Psoas muscle (tissue), 8 donors: ENCODE data around the gene KRTAP5-8. TPM values are rescaled to one million over a fixed set of nuclear protein-coding genes. Genes with fewer than 3 reads are reported as not detected.
"Not testable (repeated sequence)": the region's sequence is repeated elsewhere in the genome, so short reads cannot be mapped to it uniquely, and the experiment has no call there.

ENCODE experiments used
- ATAC-seq, 4 donors: fragments of 200-7000 bp; cut with Tn5 transposase; one replicate each; pipeline ENCODE4 v1.9.1; 2020; ENCODE audit warnings: moderate library complexity in 3 of 4, mild to moderate bottlenecking in 2 of 4
- DNase-seq, 2 donors: peaks; one replicate each; pipeline ENCODE4 v3.0.0-alpha.2; 2020
- H3K27ac ChIP-seq: fragments of 200-600 bp; one replicate; pipeline ENCODE4 v1.8.0; 2022
- H3K27me3 ChIP-seq, 3 donors: fragments of 200-600 bp in 1 of 3; one replicate each; pipeline versions ENCODE4 v1.6.1 to v1.8.0; 2013 to 2022; ENCODE audit warnings: low read length in 2 of 3, mild to moderate bottlenecking in 2 of 3, moderate library complexity in 1 of 3; ENCODE audit not compliant: insufficient read depth in 3 of 3
- H3K36me3 ChIP-seq, 2 donors: fragments of 200-600 bp in 1 of 2; one replicate each; pipeline versions ENCODE4 v1.6.1 to v1.8.0; 2013 to 2022; ENCODE audit warnings: low read depth in 1 of 2, mild to moderate bottlenecking in 1 of 2, moderate library complexity in 1 of 2; ENCODE audit not compliant: insufficient read depth in 1 of 2
- H3K4me1 ChIP-seq: fragments of 200-600 bp; one replicate; pipeline ENCODE4 v1.8.0; 2022
- H3K4me3 ChIP-seq: fragments of 200-600 bp; one replicate; pipeline ENCODE4 v1.8.0; 2022; ENCODE audit warnings: mild to moderate bottlenecking
- H3K9me3 ChIP-seq: fragments of 200-600 bp; one replicate; pipeline ENCODE4 v1.8.0; 2022
- WGBS, 3 donors: extraction: QIAGEN DNeasy Blood & Tissue Kit; methylation state at CpG; one replicate each; pipeline versions ENCODE4 v1.1.6 to v1.1.7; 2013; 5-methylcytosine and 5-hydroxymethylcytosine counted together
- intact Hi-C, 2 donors: fragments of 100-400 bp; cut with DNase I; formaldehyde crosslinking; loops; one replicate each; pipeline versions ENCODE4 v1.11.0 to v1.14.2; 2022
- polyA plus RNA-seq, 3 donors: library from polyadenylated mRNA; stranded (reverse); fragments of 200-250 nt; gene quantifications; one replicate each; pipeline ENCODE4 v1.2.3, GENCODE V29; 2013
- total RNA-seq, 4 donors: library from RNA; stranded (reverse); fragmentation: NEBNext Ultra II Directional in 2 of 4; extraction: Animal tissue kit (Norgen Biotek cat#: 25700) in 2 of 4; gene quantifications; one replicate each; pipeline versions ENCODE4 v1.2.1 to v1.2.4, GENCODE V29; 2021 to 2023
- TF ChIP-seq, protein P1 (sequence below): fragments of 200-600 bp; IDR thresholded peaks from one replicate; pipeline ENCODE4 v1.8.0; 2022; ENCODE audit warnings: antibody characterized with exemption
- donor health status: healthy with polysubstance abuse.
- donor health status: DM: no; HTN: no; CAD: no; lungs with moderate emphysema.
- donor health status: Bipolar disorder and iron deficiency.
- donor health status: healthy.
- donor health status: DM: yes; HTN: yes; CAD: no.
- donor health status: DM: no; HTN: no; CAD: no.
- donor health status: DM: no; HTN: no; CAD: no.
- donor health status: DM: yes; HTN: yes; CAD: no.

Gene KRTAP5-8
- total and polyA plus RNA-seq, 7 donors: not detected

DNA sequence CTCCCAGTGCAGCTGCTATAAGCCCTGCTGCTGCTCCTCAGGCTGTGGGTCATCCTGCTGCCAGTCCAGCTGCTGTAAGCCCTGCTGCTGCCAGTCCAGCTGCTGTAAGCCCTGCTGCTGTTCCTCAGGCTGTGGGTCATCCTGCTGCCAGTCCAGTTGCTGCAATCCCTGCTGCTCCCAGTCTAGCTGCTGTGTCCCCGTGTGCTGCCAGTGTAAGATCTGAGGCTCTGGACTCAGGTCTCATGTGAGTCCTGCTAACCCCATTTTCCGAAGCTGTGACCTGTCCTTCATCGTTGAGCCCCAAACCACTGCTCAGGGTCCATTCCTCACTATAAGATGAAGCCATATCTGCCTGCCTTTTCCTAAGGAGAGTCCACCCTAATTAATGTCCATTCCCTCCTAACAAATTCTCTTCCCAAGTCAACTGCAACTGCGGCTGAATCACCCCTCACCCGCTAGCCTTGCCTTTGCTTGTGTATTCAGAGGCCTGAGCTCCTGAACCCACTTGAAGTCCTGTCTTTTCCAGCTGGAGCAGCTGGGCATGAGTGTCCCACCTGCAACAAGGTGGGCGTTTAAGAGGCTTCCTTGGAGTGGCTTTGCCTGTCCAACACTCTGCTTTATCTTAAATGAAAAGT, 10.1 kb upstream of the KRTAP5-8 start:
- ATAC-seq (no peak), DNase-seq (no peak)
- TF ChIP-seq, protein P1, sequence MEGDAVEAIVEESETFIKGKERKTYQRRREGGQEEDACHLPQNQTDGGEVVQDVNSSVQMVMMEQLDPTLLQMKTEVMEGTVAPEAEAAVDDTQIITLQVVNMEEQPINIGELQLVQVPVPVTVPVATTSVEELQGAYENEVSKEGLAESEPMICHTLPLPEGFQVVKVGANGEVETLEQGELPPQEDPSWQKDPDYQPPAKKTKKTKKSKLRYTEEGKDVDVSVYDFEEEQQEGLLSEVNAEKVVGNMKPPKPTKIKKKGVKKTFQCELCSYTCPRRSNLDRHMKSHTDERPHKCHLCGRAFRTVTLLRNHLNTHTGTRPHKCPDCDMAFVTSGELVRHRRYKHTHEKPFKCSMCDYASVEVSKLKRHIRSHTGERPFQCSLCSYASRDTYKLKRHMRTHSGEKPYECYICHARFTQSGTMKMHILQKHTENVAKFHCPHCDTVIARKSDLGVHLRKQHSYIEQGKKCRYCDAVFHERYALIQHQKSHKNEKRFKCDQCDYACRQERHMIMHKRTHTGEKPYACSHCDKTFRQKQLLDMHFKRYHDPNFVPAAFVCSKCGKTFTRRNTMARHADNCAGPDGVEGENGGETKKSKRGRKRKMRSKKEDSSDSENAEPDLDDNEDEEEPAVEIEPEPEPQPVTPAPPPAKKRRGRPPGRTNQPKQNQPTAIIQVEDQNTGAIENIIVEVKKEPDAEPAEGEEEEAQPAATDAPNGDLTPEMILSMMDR: no peak

DNA sequence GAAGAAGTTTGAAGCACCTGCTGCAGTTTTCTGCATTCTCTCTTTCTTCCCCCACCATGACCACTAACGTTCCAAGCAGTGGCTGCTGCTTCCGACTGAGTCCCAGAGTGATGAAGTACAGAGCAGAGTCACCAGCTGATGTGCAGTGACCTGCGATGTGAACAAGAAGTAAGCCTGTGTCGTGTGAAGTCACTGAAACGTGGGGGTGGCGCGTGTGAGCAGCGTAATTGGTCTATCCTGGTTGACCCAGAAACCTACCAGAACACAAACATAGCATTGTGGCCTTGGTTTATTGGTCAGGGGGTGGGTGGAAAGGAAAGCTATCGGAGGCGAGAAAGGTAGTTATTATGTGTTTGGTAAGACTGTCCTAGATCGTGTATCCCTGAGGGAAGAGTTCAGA, 7.2 kb upstream of the KRTAP5-8 start:
- intact Hi-C loops: no loop called here
- TF ChIP-seq, protein P1: no peak
- H3K27ac ChIP-seq: no peak overlapping the region
- no peak for DNase-seq
- H3K27me3 ChIP-seq: no peaks in the 10 kb centered on the region
- no peaks in the 10 kb centered on the region for H3K4me1 ChIP-seq
- no peaks in the 10 kb centered on the region for H3K9me3 ChIP-seq
- no peak overlapping the region for H3K4me3 ChIP-seq
- ATAC-seq: no peak
- H3K36me3 ChIP-seq: no peaks in the 10 kb centered on the region
- WGBS, 3 donors: 91 to 93% (median 92%) methylated on average over 11 of the region's 11 CpGs

More for the DNA sequence above, 10.1 kb upstream of the KRTAP5-8 start:
- Histone ChIP-seq H3K4me3 (no peak overlapping the region), H3K4me1 (no peaks in the 10 kb centered on the region), H3K36me3 (no peaks in the 10 kb centered on the region), H3K27ac (no peak overlapping the region), H3K9me3 (no peaks in the 10 kb centered on the region), H3K27me3 (no peaks in the 10 kb centered on the region)
- 73 to 79% (median 75%) methylated on average over 6 of the region's 6 CpGs for WGBS, 3 donors
- intact Hi-C loops: no loop called here

DNA sequence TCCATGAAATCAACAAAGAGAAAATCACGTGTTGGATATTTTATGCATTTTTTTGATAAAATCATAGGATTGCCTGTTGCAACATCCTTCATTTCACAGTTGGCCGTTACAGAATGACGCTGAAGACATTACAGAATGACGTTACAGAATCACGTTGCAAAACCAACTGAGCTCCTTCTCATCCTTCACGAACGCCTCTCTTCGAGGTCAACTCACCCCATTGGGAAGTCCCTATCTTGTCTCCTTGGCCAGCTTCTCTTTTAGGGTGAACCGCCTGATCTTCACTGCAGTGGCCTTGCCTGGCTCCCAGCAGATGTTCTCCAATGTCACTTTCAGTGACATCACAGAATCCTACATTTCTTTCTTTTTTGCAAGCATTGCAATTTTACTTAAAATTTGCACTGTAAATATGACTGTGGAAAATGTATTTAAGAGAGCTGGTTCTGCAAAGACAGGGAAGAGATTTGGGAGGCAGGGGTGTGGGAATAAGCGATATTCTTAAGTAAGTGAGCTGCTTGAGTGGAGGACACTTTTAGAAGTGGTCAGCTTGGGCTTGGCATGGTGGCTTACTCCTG, 5.7 kb upstream of the KRTAP5-8 start:
- no peaks in the 10 kb centered on the region for H3K36me3 ChIP-seq
- TF ChIP-seq, protein P1: no peak
- no peaks in the 10 kb centered on the region for H3K4me1 ChIP-seq
- ATAC-seq (no peak), DNase-seq (no peak)
- intact Hi-C loops: no loop called here
- no peak overlapping the region for H3K4me3 ChIP-seq
- H3K27ac ChIP-seq: no peak overlapping the region
- H3K27me3 ChIP-seq: no peaks in the 10 kb centered on the region
- no peaks in the 10 kb centered on the region for H3K9me3 ChIP-seq
- WGBS, 3 donors: 41 to 53% (median 49%) methylated on average over 10 of the region's 10 CpGs

DNA sequence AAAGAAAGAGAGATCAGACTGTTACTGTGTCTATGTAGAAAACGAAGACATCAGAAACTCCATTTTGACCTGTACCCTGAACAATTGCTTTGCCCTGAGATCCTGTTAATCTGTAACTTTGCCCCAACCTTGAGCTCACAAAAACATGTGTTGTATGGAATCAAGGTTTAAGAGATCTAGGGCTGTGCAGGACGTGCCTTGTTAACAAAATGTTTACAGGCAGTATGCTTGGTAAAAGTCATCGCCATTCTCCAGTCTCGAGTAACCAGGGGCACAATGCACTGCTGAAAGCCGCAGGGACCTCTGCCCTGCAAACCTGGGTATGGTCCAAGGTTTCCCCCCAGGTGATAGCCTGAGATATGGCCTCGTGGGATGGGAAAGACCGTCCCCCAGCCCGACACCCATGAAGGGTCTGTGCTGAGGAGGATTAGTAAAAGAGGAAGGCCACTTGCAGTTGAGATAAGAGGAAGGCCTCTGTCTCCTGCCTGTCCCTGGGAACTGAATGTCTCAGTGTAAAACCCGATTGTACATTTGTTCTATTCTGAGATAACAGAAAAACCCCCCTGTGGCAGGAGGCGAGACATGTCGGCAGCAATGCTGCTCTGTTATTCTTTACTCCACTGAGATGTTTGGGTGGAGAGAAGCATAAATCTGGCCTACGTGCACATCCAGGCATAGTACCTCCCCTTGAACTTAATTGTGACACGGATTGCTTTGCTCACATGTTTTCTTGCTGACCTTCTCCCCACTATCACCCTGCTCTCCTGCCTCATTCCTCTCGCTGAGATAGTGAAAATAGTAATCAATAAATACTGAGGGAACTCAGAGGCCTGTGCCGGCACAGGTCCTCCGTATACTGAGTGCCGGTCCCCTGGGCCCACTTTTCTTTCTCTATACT, 2.9 kb upstream of the KRTAP5-8 start:
- intact Hi-C loops, H3K27ac ChIP-seq, H3K9me3 ChIP-seq, H3K36me3 ChIP-seq, H3K27me3 ChIP-seq, DNase-seq, H3K4me3 ChIP-seq, H3K4me1 ChIP-seq, ATAC-seq: not testable (repeated sequence)
- 82 to 87% (median 86%) methylated on average over 17 of the region's 17 CpGs for WGBS, 3 donors

DNA sequence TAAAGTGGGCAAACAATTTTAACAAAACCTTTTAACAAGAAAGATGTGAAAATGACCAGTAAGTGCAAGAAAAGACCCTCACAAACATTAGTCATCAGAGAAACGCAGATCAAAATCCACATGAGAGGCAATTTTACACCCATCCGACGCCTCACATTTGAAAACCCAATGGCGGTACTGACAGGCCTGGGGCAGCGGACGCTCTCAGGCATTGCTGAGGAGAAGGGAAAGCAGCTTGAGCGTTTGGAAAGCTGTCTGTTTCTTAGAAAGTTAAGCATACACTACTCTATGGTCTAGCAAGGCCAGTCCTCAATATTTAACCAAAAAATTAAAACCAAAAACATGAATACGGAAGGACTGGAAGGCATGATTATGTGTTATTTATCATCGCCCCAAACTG, 2.0 kb upstream of the KRTAP5-8 start:
- no peak for DNase-seq
- no peak overlapping the region for H3K4me3 ChIP-seq
- 96 to 98% (median 97%) methylated on average over 9 of the region's 9 CpGs for WGBS, 3 donors
- no peaks in the 10 kb centered on the region for H3K9me3 ChIP-seq
- no peak for ATAC-seq
- H3K27ac ChIP-seq: no peak overlapping the region
- intact Hi-C loops: no loop called here
- TF ChIP-seq, protein P1: no peak
- no peaks in the 10 kb centered on the region for H3K27me3 ChIP-seq
- no peaks in the 10 kb centered on the region for H3K4me1 ChIP-seq
- H3K36me3 ChIP-seq: no peaks in the 10 kb centered on the region
